Measurements from ENCODE around the gene CHD9.

CHD9 gene

GRCh38 chr16:53064081-53064578 lies 9.3 kb downstream of the CHD9 start:
- Histone ChIP-seq H4K20me1 (ENCODE audit: insufficient read depth, low read length, poor library complexity, severe bottlenecking) (no peaks in the 10 kb centered on the region), H3K4me3 (ENCODE audit: low read length, poor library complexity, severe bottlenecking) (no peak overlapping the region), H3K9me2 (replicated peaks; ENCODE audit: low read depth, low read length) (no peaks in the 10 kb centered on the region), H2AFZ (ENCODE audit: low read length) (no peak overlapping the region), H3K4me1 (ENCODE audit: insufficient read depth, low read length, poor library complexity, severe bottlenecking) (peaks cover 6% of the 10 kb centered on the region), H3K9me3 (ENCODE audit: insufficient read depth, low read depth, low read length) (no peaks in the 10 kb centered on the region), H3F3A (ENCODE audit: low read depth) (no peaks in the 10 kb centered on the region), H3K27me3 (ENCODE audit: insufficient read depth, low read length, poor library complexity, severe bottlenecking) (no peaks in the 10 kb centered on the region), H3K36me3 (ENCODE audit: insufficient read depth, low read length) (no peaks in the 10 kb centered on the region), H3K79me2 (ENCODE audit: insufficient read depth, low read length) (peaks cover 4% of the 10 kb centered on the region; the same call in 1 of the 2 replicates), H3K9ac (ENCODE audit: low read depth, low read length, poor library complexity, severe bottlenecking) (no peak overlapping the region), H3K4me2 (ENCODE audit: low read depth, low read length, poor library complexity, severe bottlenecking) (no peak overlapping the region)
- TF ChIP-seq, protein P1, sequence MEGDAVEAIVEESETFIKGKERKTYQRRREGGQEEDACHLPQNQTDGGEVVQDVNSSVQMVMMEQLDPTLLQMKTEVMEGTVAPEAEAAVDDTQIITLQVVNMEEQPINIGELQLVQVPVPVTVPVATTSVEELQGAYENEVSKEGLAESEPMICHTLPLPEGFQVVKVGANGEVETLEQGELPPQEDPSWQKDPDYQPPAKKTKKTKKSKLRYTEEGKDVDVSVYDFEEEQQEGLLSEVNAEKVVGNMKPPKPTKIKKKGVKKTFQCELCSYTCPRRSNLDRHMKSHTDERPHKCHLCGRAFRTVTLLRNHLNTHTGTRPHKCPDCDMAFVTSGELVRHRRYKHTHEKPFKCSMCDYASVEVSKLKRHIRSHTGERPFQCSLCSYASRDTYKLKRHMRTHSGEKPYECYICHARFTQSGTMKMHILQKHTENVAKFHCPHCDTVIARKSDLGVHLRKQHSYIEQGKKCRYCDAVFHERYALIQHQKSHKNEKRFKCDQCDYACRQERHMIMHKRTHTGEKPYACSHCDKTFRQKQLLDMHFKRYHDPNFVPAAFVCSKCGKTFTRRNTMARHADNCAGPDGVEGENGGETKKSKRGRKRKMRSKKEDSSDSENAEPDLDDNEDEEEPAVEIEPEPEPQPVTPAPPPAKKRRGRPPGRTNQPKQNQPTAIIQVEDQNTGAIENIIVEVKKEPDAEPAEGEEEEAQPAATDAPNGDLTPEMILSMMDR (conservative IDR thresholded peaks at IDR 0.05; ENCODE audit: low read length), result no peak
- no peak for TF ChIP-seq EZH2phosphoT487 (IDR thresholded peaks at IDR 0.05; ENCODE audit: borderline replicate concordance)

DNA sequence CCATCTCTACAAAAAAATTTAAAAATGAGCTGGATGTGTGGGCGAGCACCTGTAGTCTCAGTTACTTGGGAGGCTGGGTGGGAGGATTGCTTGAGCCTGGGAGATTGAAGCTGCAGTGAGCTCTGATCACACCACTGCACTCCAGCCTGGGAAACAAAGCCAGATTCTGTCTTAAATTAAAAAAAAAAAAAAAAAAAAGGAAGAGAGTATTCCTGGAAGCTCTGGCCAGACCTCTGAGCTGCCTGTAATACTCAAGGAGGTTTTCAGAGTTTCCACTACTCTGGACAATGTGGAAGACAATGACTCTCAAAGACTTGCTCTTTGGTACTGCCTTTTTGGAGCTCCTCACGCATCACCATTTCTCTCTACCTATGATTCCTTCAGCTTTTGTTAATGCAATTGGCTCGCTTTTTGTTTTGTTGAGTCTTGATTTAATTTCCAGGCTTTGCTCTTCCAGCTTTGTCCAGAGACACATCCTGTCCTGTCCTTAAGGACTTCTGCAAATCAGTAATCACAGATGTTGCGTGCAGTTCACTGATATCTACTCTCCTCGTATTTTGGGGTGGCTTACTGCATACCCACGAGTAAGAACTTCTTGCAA lies 10.8 kb downstream of the CHD9 start:
- no peaks in the 10 kb centered on the region for H3K36me3 ChIP-seq (ENCODE audit: insufficient read depth, low read length)
- H3K27me3 ChIP-seq (ENCODE audit: insufficient read depth, low read length, poor library complexity, severe bottlenecking), result no peaks in the 10 kb centered on the region
- 0 out of 2 replicates have a peak, but pooled peaks cover 4% of the 10 kb centered on the region for H3K79me2 ChIP-seq (ENCODE audit: insufficient read depth, low read length)
- no peak overlapping the region for H3K4me3 ChIP-seq (ENCODE audit: low read length, poor library complexity, severe bottlenecking)
- H2AFZ ChIP-seq (ENCODE audit: low read length), result no peak overlapping the region
- peaks cover 6% of the 10 kb centered on the region for H3K4me1 ChIP-seq (ENCODE audit: insufficient read depth, low read length, poor library complexity, severe bottlenecking)
- H3K9me2 ChIP-seq (replicated peaks; ENCODE audit: low read depth, low read length), result no peaks in the 10 kb centered on the region
- H4K20me1 ChIP-seq (ENCODE audit: insufficient read depth, low read length, poor library complexity, severe bottlenecking), result no peaks in the 10 kb centered on the region
- H3K9me3 ChIP-seq (ENCODE audit: insufficient read depth, low read depth, low read length), result no peaks in the 10 kb centered on the region
- no peak overlapping the region for H3K9ac ChIP-seq (ENCODE audit: low read depth, low read length, poor library complexity, severe bottlenecking)
- TF ChIP-seq, protein P1 (conservative IDR thresholded peaks at IDR 0.05; ENCODE audit: low read length), result no peak
- TF ChIP-seq EZH2phosphoT487 (IDR thresholded peaks at IDR 0.05; ENCODE audit: borderline replicate concordance), result no peak
- H3F3A ChIP-seq (ENCODE audit: low read depth), result no peaks in the 10 kb centered on the region
- H3K4me2 ChIP-seq (ENCODE audit: low read depth, low read length, poor library complexity, severe bottlenecking), result no peak overlapping the region

GRCh38 chr16:53067675-53068074 lies 12.9 kb downstream of the CHD9 start:
- no peak overlapping the region for H3K9ac ChIP-seq (ENCODE audit: low read depth, low read length, poor library complexity, severe bottlenecking)
- H4K20me1 ChIP-seq (ENCODE audit: insufficient read depth, low read length, poor library complexity, severe bottlenecking), result no peaks in the 10 kb centered on the region
- no peaks in the 10 kb centered on the region for H3K27me3 ChIP-seq (ENCODE audit: insufficient read depth, low read length, poor library complexity, severe bottlenecking)
- no peaks in the 10 kb centered on the region for H3K36me3 ChIP-seq (ENCODE audit: insufficient read depth, low read length)
- H3K4me2 ChIP-seq (ENCODE audit: low read depth, low read length, poor library complexity, severe bottlenecking), result no peak overlapping the region
- 0 out of 2 replicates have a peak, but pooled peaks cover 4% of the 10 kb centered on the region for H3K79me2 ChIP-seq (ENCODE audit: insufficient read depth, low read length)
- H3K4me3 ChIP-seq (ENCODE audit: low read length, poor library complexity, severe bottlenecking), result no peak overlapping the region
- H3K9me3 ChIP-seq (ENCODE audit: insufficient read depth, low read depth, low read length), result no peaks in the 10 kb centered on the region
- H3K9me2 ChIP-seq (replicated peaks; ENCODE audit: low read depth, low read length), result no peaks in the 10 kb centered on the region
- TF ChIP-seq EZH2phosphoT487 (IDR thresholded peaks at IDR 0.05; ENCODE audit: borderline replicate concordance), result no peak
- TF ChIP-seq, protein P1 (conservative IDR thresholded peaks at IDR 0.05; ENCODE audit: low read length), result no peak
- H2AFZ ChIP-seq (ENCODE audit: low read length), result no peak overlapping the region
- no peaks in the 10 kb centered on the region for H3F3A ChIP-seq (ENCODE audit: low read depth)
- peaks cover 6% of the 10 kb centered on the region for H3K4me1 ChIP-seq (ENCODE audit: insufficient read depth, low read length, poor library complexity, severe bottlenecking)
